HG03097 (cell line): Measurements from ENCODE around the gene ASCC1.
A peak's percentile ranks its signal among the peaks of the same experiment; 100 is the strongest.
"Not testable (repeated sequence)": the region's sequence is repeated elsewhere in the genome, so short reads cannot be mapped to it uniquely, and the experiment has no call there.

ENCODE experiments used
- ATAC-seq: cut with Tn5 transposase; IDR thresholded peaks from one replicate; pipeline ENCODE4 v1.9.1; 2021; ENCODE audit not compliant: unreplicated experiment, low FRiP score

The ASCC1 gene

GRCh38 chr10:72133517-72133916 lies 82.6 kb downstream of the ASCC1 start:
- ATAC-seq, result peak; percentile 79

- peak; percentile 8 for ATAC-seq
These were observed 83.2 kb downstream of the ASCC1 start for GRCh38 chr10:72132854-72133253.

- no peak for ATAC-seq
These were observed 88.5 kb downstream of the ASCC1 start for GRCh38 chr10:72127571-72127970.

- no peak for ATAC-seq
These were observed 89.2 kb downstream of the ASCC1 start for GRCh38 chr10:72126872-72127232.

GRCh38 chr10:72126184-72126871 lies 89.7 kb downstream of the ASCC1 start:
- no peak for ATAC-seq

GRCh38 chr10:72124989-72125388 lies 91.1 kb downstream of the ASCC1 start:
- no peak for ATAC-seq

- ATAC-seq, result no peak
These were observed 91.7 kb downstream of the ASCC1 start for GRCh38 chr10:72124381-72124780.

- ATAC-seq, result no peak
These were observed 92.5 kb downstream of the ASCC1 start for GRCh38 chr10:72123616-72124015.

GRCh38 chr10:72122221-72122620 lies 93.9 kb downstream of the ASCC1 start:
- no peak for ATAC-seq

- no peak for ATAC-seq
These were observed 94.7 kb downstream of the ASCC1 start for GRCh38 chr10:72121389-72121788.

GRCh38 chr10:72116372-72116771 lies 99.7 kb downstream of the ASCC1 start:
- ATAC-seq, result no peak

- no peak for ATAC-seq
These were observed 101.2 kb downstream of the ASCC1 start for GRCh38 chr10:72114706-72115450.

GRCh38 chr10:72110673-72111401 lies 105.2 kb downstream of the ASCC1 start:
- no peak for ATAC-seq

GRCh38 chr10:72109636-72110157 lies 106.4 kb downstream of the ASCC1 start:
- ATAC-seq, result no peak

GRCh38 chr10:72108830-72109635 lies 107.0 kb downstream of the ASCC1 start:
- no peak for ATAC-seq

GRCh38 chr10:72108004-72108370 lies 108.1 kb downstream of the ASCC1 start:
- not testable (repeated sequence) for ATAC-seq

GRCh38 chr10:72107325-72108003 lies 108.6 kb downstream of the ASCC1 start:
- no peak for ATAC-seq

GRCh38 chr10:72106896-72107295 lies 109.2 kb downstream of the ASCC1 start:
- ATAC-seq, result no peak

- ATAC-seq, result no peak
These were observed 109.8 kb downstream of the ASCC1 start for GRCh38 chr10:72106154-72106849.
